Skeletal muscle tissue (tissue), 4 donors: ENCODE measurements around the gene ZG16. TPM values are rescaled to one million over a fixed set of nuclear protein-coding genes. Genes with fewer than 3 reads are reported as not detected.
"Not testable (repeated sequence)": the region's sequence is repeated elsewhere in the genome, so short reads cannot be mapped to it uniquely, and the experiment has no call there.

ENCODE experiments used
- H3K27ac ChIP-seq: one replicate; pipeline ENCODE4 v1.7.0; 2013; ENCODE audit warnings: mild to moderate bottlenecking, low read depth, low read length, inconsistent platforms
- H3K27me3 ChIP-seq, 3 donors: one replicate each; pipeline ENCODE4 v1.7.0; 2013; ENCODE audit warnings: low read length in 3 of 3; ENCODE audit not compliant: control insufficient read depth in 3 of 3, insufficient read depth in 3 of 3
- H3K36me3 ChIP-seq, 3 donors: one replicate each; pipeline ENCODE4 v1.7.0; 2013; ENCODE audit warnings: low read length in 3 of 3; ENCODE audit not compliant: control insufficient read depth in 3 of 3, insufficient read depth in 3 of 3
- H3K4me1 ChIP-seq, 3 donors: one replicate each; pipeline ENCODE4 v1.7.0; 2013; ENCODE audit warnings: low read length in 3 of 3, mild to moderate bottlenecking in 3 of 3; ENCODE audit not compliant: control insufficient read depth in 3 of 3, insufficient read depth in 3 of 3
- H3K4me3 ChIP-seq, 3 donors: one replicate each; pipeline ENCODE4 v1.7.0; 2013; ENCODE audit warnings: low read length in 3 of 3
- H3K9ac ChIP-seq, 3 donors: one replicate each; pipeline ENCODE4 v1.7.0; 2013; ENCODE audit warnings: low read length in 3 of 3, mild to moderate bottlenecking in 3 of 3, moderate library complexity in 2 of 3, low read depth in 1 of 3
- H3K9me3 ChIP-seq, 3 donors: one replicate each; pipeline ENCODE4 v1.7.0; 2013; ENCODE audit warnings: low read length in 3 of 3; ENCODE audit not compliant: control insufficient read depth in 3 of 3
- total RNA-seq: library from RNA; depleted of rRNA; stranded (reverse); fragments of >200 nt; gene quantifications from one replicate; pipeline ENCODE4 v1.2.3, GENCODE V29; 2014
- donor health status: Osteomylitis.

The ZG16 gene
- total RNA-seq, 1 donor from 2014 or later: not detected

DNA sequence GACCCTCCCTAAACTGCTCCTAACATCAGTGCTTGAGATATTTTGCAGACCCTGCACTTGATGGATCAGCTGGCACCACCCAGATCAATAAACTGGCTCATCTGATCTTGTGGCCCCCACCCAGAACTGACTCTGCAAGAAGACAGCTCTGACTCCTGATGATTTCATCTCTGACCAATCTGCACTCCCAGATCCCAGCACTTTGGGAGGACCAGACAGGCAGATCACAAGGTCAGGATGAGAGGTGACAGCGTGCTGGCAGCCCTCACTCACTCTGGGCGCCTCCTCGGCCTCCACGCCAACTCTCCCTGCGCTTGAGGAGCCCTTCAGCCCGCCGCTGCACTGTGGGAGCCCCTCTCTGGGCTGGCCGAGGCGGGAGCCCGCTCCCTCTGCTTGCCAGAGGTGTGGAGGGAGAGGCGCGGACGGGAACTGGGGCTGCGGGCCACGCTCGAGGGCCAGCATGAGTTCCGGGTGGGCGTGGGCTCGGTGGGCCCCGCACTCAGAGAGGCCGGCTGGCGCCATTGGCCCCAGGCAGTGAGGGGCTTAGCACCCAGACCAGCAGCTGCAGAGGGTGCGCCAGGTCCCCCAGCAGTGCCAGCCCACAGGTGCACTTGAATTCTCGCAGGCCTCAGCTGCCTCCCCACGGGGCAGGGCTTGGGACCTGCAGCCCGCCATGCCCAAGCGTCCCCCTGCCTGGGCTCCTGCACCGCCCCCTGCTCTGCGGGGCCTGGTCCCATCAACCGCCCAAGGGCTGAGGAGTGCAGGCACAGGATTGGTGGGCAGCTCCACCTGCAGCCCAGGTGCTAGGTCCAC lies 29.9 kb upstream of the ZG16 start:
- H3K4me3 ChIP-seq: no peak overlapping the region
- no peaks in the 10 kb centered on the region for H3K27me3 ChIP-seq
- no peaks in the 10 kb centered on the region for H3K36me3 ChIP-seq
- H3K9ac ChIP-seq: no peak overlapping the region
- no peaks in the 10 kb centered on the region for H3K4me1 ChIP-seq
- no peaks in the 10 kb centered on the region for H3K9me3 ChIP-seq
- H3K27ac ChIP-seq: no peak overlapping the region

DNA sequence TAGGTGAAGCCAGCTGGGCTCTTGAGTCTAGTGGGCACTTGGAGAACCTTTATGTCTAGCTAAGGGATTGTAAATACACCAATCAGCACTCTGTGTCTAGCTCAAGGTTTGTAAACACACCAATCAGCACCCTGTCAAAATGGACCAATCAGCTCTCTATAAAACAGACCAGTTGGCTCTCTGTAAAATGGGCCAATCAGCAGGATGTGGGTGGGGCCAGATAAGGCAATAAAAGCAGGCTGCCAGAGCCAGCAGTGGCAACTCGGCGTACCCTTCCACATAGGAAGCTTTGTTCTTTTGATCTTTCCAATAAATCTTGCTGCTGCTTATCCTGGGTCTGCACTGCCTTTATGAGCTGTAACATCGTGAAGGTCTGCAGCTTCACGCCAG lies 29.3 kb upstream of the ZG16 start:
- not testable (repeated sequence) for H3K4me3 ChIP-seq, H3K36me3 ChIP-seq, H3K4me1 ChIP-seq, H3K9ac ChIP-seq, H3K27me3 ChIP-seq, H3K27ac ChIP-seq, H3K9me3 ChIP-seq

DNA sequence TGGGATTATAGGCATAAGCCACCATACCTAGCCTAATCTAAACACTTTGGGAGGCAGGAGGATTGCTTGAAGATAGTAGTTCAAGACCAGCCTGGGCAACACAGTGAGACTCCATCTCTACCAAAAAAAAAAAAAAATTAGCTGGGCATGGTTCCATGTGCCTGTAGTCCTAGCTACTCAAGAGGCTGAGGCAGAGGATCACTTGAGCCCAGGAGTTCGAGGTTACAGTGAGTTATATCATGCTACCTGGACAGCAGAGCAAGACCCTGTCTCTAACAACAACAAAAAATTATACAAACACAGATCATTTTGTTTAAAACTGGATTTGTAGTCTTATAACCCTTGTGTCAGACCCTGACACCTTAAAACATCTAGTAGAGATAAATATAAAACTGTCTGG lies 24.5 kb upstream of the ZG16 start:
- no peaks in the 10 kb centered on the region for H3K4me1 ChIP-seq
- no peak overlapping the region for H3K4me3 ChIP-seq
- H3K9ac ChIP-seq: no peak overlapping the region
- no peaks in the 10 kb centered on the region for H3K9me3 ChIP-seq
- H3K36me3 ChIP-seq: no peaks in the 10 kb centered on the region
- no peak overlapping the region for H3K27ac ChIP-seq
- H3K27me3 ChIP-seq: no peaks in the 10 kb centered on the region

DNA sequence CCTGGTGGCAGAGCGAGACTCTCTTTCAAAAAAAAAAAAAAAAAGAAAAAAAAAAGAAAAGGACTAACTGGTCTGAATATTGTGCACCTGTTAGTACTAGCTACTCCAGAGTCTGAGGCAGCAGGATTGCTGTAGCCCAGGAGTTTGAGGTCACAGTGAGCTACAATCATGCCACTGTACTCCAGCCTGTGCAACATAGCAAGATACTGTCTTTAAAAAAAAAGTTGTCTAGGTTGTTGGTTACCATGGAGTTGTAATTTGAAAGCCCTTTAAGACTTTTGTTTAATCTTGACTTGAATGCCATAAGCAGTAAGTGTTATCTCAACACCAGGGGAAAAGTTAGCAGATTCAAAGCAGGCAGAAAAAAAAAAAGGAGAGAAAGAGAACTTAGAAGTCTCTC lies 21.4 kb upstream of the ZG16 start:
- Histone ChIP-seq H3K4me1 (no peaks in the 10 kb centered on the region), H3K9me3 (no peaks in the 10 kb centered on the region), H3K27ac (no peak overlapping the region), H3K4me3 (no peak overlapping the region), H3K36me3 (no peaks in the 10 kb centered on the region), H3K27me3 (no peaks in the 10 kb centered on the region), H3K9ac (no peak overlapping the region)

DNA sequence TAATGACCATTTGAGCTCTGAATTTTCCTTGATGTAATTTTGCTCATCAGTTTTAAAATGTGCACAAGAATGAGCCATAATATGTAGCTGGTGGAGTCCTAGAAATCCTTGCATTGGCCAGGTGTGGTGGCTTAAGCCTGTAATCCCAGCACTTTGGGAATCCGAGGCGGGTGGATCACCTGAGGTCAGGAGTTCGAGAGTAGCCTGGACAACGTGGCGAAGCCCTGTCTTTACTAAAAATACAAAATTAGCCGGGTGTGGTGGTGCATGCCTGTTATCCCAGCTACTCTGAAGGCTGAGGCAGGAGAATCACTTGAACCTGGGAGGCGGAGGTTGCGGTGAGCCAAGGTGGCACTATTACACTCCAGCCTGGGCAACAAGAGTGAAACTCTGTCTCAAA lies 21.0 kb upstream of the ZG16 start:
- H3K9ac ChIP-seq, H3K4me1 ChIP-seq, H3K9me3 ChIP-seq, H3K27ac ChIP-seq, H3K4me3 ChIP-seq, H3K27me3 ChIP-seq, H3K36me3 ChIP-seq: not testable (repeated sequence)

DNA sequence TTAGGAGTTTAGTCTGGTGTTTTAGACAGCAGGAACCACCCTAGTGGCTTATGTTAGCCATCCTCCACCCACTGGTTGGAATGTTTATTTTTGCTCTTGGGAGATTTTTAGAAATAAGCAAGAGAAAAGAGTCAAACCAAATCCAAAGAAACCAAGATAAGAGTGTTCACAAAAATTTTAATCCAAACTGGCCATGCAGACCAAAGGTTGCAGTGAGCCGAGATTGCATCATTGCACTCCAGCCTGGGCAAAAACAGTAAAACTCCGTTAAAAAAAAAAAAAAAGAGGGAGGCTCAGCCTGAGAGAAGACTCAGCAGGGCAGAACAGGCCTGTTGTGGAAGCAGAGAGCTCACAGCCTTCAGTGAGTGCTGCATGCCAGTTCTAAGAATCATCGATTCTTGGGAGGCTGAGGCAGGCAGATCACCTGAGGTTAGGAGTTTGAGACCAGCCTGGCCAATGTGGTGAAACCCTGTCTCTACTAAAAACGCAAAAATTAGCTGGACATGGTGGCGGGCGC lies 20.0 kb upstream of the ZG16 start:
- Histone ChIP-seq H3K27ac (no peak overlapping the region), H3K9me3 (no peaks in the 10 kb centered on the region), H3K4me1 (no peaks in the 10 kb centered on the region), H3K9ac (no peak overlapping the region), H3K36me3 (no peaks in the 10 kb centered on the region), H3K27me3 (peaks cover 0 to 3% (median 0%) of the 10 kb centered on the region in 3 donors), H3K4me3 (no peak overlapping the region)

DNA sequence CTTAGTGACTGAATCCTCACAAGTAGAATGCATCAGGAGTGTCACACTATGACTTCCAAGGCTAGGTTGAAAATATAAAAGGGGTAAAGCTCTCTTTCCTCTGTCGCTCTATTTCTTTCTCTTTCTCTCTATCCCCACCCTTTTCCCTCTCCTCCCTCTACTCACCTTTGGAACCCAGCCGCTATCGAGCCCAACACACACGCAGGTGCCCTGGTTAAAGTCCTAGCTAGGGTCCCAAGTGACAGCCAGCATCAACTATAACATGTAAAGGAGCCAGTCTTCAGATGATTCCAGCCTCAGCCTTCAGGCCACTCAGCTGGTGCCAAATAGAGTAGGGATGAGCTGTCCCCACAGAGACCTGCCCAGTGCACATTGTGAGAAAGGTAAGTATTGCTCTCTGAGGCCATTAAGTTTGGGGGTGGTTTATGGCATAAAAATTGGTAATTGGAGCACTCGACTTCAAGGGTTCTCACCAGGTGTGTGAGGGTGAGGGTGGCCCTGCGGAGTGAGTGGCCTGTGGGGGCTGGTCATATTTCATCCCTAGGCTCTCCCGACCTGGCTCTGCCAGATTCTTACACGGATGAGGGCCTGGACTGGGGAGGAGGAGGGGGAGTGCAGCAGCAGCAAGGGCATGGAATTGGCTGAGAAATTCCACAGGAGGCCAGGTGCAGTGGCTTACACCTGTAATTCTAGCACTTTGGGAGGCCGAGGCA lies 17.3 kb upstream of the ZG16 start:
- H3K9me3 ChIP-seq: no peaks in the 10 kb centered on the region
- no peak overlapping the region for H3K9ac ChIP-seq
- no peaks in the 10 kb centered on the region for H3K36me3 ChIP-seq
- no peak overlapping the region for H3K27ac ChIP-seq
- no peak overlapping the region for H3K4me3 ChIP-seq
- H3K27me3 ChIP-seq: peaks cover 0 to 4% (median 0%) of the 10 kb centered on the region in 3 donors
- H3K4me1 ChIP-seq: peaks cover 4 to 5% (median 5%) of the 10 kb centered on the region in 3 donors

DNA sequence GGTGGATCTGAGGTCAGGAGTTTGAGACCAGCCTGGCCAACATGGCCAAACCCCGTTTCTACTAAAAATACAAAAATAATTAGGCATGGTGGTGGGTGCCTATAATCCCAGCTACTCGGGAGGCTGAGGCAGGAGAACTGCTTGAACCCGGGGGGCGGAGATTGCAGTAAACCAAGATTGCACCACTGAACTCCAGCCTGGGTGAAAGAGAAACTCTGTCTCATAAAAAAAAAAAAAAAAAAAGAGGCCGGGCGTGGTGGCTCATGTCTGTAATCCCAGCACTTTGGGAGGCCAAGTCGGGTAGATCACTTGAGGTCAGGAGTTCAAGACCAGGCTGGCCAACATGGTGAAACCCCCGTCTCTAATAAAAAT lies 16.8 kb upstream of the ZG16 start:
- not testable (repeated sequence) for H3K4me1 ChIP-seq, H3K27ac ChIP-seq, H3K9me3 ChIP-seq, H3K4me3 ChIP-seq, H3K9ac ChIP-seq, H3K27me3 ChIP-seq, H3K36me3 ChIP-seq

DNA sequence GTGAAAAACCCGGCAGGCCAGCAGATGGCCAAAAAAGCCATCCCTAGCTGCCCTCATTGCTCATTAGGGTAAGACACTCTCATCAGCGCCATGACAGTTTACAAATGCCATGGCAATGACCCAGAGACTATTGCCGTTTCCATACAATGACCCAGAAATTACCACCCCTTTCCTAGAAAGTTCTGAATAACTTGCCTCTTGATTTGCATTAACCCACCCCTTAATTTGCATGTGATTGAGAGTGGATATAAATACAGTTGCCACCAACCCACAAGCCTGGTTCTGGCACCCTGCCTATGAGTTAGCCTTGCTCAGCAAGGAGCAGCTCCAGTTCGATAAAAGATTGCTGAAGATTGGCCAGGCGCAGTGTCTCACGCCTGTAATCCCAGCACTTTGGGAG lies 16.2 kb upstream of the ZG16 start:
- no peaks in the 10 kb centered on the region for H3K36me3 ChIP-seq
- no peak overlapping the region for H3K4me3 ChIP-seq
- no peak overlapping the region for H3K9ac ChIP-seq
- H3K27ac ChIP-seq: no peak overlapping the region
- peaks cover 4 to 5% (median 5%) of the 10 kb centered on the region in 3 donors for H3K4me1 ChIP-seq
- H3K9me3 ChIP-seq: no peaks in the 10 kb centered on the region
- peaks cover 0 to 4% (median 0%) of the 10 kb centered on the region in 3 donors for H3K27me3 ChIP-seq

DNA sequence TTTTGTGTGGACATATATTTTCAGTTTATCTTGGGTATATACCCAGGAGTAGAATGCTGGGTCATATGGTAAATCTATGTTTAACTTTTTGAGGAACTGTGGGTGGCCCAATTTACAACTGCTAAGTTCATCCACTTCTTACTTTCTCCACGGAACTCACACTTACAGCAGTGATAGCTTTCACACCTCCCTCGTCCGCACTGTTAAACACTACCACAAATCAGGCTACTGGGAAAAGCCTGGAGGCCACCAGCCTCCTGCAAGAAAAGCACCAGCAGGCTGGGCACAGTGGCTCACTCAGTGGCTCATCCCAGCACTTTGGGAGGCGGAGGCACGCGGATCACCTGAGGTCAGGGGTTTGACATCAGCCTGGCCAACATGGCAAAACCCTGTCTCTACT lies 14.7 kb upstream of the ZG16 start:
- Histone ChIP-seq H3K4me1 (peaks cover 4 to 5% (median 5%) of the 10 kb centered on the region in 3 donors), H3K9ac (no peak overlapping the region), H3K36me3 (no peaks in the 10 kb centered on the region), H3K27me3 (peaks cover 0 to 4% (median 0%) of the 10 kb centered on the region in 3 donors), H3K4me3 (no peak overlapping the region), H3K27ac (no peak overlapping the region), H3K9me3 (no peaks in the 10 kb centered on the region)
